Measurements from ENCODE around the gene BBOF1.

GRCh38 chr14:74034572-74034971 is 15.4 kb downstream of the BBOF1 start:
- TF ChIP-seq POLR2A (IDR thresholded peaks at IDR 0.05; ENCODE audit: low read depth, low read length), result no peak
- TF ChIP-seq POLR2AphosphoS5 (IDR thresholded peaks at IDR 0.05; ENCODE audit: low read depth, low read length), result no peak
